SKM-1 (cell line): ENCODE results near the gene PHB1.
"Not testable (repeated sequence)": the region's sequence is repeated elsewhere in the genome, so short reads cannot be mapped to it uniquely, and the experiment has no call there.

Experiments
- DNase-seq: peaks from one replicate; lab custom pipeline; 2025; ENCODE audit not compliant: unreplicated experiment; lab: John Stamatoyannopoulos, UW

The PHB1 gene

DNA sequence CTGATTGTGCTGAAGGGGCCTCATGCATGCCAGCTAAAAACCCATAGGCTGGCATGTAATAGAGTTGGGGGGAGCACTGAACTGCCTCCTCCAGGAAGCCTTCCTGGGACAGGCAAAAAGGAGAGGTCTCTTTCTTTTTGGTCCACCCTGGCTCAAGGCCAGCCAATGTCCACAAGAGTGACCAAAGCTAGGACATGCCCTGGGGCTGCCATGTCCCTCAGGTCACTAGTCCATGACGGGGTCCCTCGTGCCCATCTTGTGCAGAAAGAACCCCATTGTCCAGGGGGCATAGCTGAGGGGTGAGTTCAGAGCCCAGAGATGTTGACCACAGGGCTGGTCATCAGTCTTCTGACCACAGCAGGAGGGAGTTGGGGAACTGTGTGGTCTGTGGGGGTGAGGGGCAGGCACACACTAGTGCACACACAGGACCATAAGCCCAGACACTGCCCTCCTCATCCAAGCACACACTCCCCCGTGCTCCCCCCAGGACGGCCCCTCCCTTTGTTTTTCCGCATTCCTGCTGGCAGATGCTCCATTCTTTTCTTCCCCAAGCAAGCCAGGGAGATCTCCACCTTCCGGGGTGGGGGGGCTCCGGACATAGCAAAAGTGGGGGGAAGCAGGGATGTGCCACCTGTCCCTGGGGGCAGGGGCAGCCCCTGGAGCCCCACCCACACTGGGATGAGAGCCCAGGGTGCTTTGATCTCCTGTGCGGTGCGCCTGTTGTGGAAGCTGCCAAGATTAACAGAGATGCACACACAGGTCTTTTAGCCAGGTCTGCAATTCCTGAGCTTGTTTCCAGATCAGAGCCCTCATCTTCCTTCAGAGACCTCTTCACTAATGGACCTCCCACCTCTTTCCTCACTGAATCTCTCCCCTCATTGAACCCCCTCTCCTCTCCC lies 25.2 kb upstream of the PHB1 start:
- DNase-seq: no peak

DNA sequence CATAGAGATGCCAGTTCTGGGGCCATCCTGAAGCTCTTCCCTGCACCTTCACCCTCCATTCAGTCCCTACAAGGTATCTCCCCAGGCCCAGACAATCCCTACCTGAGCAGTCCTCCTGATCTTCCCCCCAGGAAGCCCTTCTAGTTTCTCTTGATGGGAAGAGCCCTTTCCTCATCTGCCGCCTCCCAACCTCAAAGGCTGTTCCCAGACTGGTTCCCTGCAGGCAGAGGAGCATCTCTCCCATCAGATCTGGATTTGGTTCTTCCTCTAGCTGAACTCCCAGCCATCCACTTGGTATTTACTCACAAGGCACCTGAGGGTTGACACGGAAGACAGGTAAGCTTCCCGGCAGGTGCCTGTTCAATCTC lies 24.6 kb upstream of the PHB1 start:
- no peak for DNase-seq

DNA sequence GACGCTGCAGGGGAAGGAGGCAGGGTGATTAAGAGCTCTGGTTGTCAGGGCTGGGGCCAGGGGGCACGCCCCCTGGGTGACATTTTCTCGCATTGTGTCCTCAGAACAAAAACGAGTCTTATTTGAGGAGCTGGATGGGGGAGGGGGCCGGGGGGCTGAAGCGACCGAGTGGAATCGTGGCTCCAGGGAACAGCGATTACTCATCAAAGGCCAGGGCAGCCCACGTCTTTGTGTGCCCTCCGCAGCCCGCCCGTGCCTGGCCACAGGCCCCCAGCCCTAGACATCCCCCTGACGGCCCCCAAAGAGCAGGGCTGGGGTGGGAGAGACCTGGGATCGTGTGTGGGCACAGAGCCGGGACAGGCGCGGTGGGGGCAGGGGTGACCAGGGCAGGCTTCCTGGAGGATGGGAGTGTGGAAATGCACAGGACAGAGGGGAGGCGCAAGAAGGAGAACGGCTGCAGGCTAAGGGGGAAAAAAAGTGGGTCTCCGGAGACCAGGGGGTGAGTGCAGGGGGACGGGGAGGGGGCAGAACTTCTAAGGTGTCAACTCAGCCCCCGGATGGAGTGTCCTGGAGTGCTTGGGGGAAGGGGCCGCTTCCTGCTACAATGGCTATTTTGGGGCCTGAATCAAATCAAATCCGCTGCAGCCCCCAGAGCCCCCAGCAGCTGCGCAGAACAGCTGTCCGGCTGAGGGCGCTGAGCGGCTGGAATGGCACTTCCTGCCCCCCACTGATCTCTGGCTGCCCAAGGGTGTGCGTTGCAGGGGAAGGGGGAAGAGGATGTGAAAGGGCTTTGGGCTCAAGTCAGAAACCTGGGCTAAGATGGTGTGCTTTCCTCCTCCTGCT lies 24.0 kb upstream of the PHB1 start:
- no peak for DNase-seq

DNA sequence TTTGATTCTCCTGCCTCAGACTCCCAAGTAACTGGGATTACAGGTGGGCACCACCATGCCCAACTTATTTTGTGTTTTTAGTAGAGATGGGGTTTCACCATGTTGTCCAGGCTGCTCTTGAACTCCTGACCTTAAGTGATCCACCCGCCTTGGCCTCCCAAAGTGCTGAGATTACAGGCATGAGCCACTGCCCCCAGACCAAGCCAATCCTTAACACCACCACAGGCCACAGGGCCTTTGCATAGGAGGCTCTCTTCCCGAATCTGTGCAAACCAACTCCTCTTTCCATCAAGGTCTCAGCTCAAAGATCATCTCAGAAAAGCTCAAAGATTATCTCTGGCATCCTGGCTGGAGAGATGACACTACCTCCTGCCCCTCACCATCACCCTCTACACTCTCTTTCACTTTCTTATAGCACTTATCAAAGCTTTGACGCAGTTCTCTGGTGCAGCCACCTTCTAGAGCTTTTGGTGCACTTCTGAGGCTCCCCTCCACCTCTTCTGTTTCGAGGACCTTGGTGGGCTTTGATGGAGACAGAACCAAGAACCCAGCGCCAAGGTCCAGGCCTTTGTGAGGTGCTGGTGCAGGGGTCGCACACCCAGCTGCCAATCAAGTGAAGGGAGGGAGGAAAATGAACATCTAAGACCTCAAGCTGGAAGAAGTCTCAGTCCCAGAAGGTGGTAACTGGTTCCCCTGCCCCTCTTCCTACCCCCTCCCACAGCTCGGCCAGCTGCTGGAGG lies 23.2 kb upstream of the PHB1 start:
- DNase-seq: no peak

DNA sequence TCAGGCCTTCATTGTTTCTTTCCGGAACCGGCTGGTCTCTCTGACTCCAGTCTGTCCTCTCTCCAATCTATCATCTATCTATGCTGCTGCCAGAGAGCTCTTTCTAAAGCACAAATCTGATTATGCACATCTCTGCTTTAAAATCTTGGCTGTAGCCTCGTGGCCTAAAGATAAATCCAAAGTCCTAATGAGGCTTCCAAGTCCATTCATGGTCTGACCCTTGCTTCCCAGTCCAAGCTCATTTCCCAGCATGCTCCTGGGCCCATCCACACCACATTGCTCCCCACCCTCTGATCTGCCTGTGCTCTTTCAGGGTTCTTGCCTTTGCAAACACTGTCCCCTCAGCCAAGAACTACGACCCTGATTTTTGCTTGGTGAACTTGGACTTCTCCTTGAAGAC lies 21.5 kb upstream of the PHB1 start:
- DNase-seq: no peak

DNA sequence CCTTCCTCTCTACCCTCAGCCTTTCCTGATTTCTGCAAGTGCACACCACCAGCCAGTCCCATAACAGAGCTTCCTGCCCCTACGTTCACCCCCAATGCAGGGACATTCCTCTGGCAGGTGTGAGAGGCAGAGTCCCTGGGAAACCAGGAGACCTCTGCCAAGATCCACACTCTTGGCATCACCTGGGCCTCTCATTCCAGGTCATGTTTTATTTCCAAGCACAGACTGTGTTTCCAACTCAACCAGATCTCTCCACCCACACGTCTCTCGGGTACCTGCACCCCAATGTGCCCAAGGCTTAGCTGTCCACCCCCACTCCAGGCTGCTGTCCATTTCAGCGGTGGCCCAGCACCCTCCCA lies 21.0 kb upstream of the PHB1 start:
- no peak for DNase-seq

DNA sequence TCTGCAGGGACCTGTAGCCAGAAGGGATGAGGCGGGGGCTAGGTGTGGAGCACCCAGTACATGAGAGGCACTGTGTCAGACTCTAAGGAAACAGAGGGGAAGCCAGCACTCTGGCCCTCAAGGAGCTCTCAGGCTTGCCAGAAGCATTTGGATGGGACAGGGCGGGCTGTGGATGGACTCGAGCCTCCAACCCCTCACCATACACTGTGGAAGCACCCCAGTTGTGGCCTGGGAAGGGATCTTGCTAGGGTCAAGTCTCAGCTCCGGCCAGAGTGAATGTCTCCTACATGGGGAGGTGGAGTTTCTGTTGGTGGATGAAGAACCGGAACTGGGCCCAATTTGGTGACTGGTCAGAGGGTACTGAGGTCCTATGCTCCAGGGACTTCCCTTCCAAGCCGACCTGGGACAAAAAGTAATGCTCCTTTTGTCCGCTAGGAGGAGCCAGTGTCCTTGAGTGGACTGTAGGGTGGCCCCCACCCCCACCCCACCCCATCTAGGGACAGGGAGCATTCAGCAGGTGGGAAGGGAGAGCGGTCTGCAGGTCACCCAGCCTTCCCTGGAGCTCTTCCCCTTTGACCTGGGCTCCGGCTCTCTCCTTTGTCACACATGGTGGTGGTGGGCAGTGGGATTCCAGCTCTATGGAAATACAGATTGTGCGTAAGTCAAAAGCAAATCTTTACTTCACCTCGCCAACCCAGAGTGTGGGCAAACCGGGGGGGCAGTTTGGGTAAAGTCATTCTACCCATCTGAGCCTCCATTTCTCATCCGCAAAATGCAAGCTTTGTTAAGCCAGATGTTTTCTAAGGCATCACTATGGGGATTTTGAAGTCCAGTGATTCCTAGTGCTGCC lies 20.4 kb upstream of the PHB1 start:
- DNase-seq: peak; percentile 55

DNA sequence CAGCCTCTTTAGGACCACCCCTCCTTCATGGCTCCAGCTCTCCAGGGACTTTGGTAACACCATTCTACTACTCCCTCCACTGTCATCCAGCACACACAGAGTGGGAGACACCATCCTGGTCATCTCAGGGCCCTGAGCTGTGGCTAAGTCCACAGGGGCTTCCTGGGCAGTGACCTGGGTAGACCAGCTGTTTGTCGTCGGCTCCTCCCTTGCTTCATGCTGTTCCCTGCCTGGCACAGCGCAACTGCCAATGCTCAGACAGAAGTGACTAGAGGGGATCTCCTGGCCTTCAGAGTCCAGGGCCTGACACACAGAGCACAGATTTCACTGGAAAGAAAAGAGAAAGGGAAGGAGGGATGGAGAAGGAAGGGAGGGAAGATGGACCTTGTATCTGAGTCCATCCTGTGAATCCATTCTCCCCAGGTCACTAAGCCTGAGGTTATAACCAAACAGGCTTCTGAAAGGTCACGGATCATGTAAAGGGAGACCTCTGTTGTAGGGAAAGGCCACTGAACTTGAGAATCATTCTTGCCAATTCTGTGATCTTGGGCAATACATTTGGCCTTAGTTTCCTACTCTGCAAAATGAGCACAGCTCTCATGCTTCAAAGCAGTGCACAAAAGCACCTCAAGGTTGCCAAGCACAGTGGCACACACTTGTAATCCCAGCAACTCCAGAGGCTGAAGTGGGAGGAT lies 18.5 kb upstream of the PHB1 start:
- no peak for DNase-seq

DNA sequence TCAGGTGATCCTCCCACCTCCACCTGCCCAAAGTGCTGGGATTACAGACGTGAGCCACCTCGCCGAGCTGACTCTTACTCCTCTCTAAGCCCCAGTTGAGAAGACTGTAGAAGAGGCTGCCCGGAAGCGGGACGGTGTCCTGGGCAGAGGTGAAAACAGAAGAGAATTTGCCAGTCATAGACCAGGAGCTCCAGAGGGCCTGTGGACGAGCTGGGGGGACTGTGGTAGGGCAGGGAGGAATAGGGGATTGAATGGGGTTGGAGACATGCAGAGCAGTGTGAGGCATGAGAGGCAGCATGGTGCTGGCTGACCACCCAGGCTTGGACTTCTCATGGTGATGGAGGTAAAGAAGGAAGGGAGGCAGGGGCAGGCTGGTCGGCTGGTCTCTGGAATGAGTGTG lies 17.1 kb upstream of the PHB1 start:
- no peak for DNase-seq

DNA sequence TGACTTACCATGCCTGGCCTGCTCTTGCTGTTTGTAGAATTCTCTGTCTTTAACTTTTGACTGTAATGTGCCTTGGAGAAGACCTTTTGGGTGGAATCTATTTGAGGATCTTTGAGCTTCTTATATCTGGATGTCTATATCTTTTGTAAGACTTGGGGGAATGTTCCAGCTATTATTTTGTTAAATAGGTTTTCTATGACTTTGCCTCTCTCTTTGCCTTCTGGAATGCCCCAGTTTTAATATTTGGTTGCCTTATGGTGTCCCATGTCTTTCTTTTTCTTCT lies 10.3 kb upstream of the PHB1 start:
- no peak for DNase-seq

DNA sequence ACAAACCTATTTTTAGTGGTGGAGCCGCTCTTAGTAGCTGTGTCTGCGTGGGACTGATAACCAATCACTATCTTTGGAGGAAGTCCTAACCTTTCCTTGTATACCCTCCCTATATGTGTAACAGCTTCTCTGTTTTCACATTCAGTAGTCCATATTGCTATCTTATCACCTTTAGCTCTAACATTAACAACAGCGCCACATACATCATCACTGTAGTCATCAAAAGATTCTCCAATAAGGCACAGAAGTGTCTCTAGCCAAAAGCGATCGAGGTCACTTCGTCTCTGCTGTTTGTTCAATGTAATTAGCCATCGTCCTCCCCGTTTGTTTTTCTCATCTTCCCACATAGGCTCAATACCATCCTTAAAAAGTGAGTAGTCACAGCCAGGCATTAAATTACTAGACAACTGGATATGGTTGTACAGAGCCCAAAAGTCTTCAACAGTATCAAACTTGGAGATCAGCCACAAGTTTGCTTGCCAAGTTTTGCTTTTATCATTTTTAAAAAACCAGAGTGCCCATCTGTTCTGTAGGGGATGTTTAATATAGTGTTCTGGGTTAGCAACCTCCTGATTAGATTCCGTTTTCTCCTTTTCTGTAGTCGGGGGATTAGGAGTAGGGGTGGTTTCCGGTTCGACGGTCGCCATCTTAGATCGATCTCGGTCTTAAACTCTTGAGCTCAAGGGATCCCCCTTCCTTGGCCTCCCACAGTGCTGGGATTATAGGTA lies 9.8 kb upstream of the PHB1 start:
- DNase-seq: not testable (repeated sequence)

DNA sequence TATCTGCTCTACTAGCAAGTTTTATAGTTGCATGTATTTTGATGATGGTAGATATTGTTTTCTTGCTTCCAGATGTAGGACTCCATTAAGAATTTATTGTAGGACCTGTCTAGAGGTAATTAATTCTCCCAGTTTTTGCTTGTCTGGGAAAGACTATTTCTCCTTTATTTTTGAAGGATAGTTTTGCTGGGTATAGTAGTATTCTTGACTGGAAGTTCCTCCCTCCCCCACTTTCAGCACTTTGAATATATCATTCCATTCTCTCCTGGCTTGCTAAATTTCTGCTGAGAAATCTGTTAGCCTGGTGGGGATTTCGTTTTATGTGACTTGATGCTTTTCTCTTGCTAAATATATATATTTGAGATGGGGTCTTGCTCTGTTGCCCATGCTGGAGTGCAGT lies 8.0 kb upstream of the PHB1 start:
- DNase-seq: no peak

DNA sequence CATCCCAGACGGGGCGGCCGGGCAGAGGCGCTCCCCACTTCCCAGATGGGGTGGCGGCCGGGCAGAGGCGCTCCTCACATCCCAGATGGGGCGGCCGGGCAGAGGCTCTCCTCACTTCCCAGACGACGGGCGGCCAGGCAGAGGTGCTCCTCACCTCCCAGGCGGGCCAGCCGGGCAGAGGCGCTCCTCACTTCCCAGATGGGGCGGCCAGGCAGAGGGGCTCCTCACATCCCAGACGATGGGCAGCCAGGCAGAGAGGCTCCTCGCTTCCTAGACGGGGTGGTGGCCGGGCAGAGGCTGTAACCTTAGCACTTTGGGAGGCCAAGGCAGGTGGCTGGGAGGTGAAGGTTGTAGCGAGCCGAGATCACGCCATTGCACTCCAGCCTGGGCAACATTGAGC lies 5.1 kb upstream of the PHB1 start:
- not testable (repeated sequence) for DNase-seq

DNA sequence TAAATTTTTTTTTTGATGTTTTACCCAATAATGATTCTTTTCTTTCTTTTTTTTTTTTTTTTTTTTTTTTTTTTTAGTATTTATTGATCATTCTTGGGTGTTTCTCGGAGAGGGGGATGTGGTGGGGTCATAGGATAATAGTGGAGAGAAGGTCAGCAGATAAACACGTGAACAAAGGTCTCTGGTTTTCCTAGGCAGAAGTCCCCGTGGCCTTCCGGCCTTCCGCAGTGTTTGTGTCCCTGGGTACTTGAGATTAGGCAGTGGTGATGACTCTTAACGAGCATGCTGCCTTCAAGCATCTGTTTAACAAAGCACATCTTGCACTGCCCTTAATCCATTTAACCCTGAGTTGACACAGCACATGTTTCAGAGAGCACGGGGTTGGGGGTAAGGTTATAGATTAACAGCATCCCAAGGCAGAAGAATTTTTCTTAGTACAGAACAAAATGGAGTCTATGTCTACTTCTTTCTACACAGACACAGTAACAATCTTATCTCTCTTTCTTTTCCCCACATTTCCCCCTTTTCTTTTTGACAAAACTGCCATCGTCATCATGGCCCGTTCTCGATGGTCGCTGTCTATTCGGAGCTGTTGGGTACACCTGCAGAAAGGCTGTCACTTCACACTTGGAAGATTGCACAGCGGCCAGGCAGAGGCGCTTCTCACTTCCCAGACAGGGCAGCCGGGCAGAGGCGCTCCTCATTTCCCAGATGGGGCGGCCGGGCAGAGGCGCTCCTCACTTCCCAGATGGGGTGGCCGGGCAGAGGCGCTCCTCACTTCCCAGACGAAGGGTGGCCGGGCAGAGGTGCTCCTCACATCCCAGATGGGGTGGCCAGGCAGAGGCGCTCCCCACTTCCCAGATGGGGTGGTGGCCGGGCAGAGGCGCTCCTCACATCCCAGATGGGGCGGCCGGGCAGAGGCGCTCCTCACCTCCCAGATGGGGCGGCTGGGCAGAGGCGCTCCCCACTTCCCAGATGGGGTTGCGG lies 4.4 kb upstream of the PHB1 start:
- not testable (repeated sequence) for DNase-seq

DNA sequence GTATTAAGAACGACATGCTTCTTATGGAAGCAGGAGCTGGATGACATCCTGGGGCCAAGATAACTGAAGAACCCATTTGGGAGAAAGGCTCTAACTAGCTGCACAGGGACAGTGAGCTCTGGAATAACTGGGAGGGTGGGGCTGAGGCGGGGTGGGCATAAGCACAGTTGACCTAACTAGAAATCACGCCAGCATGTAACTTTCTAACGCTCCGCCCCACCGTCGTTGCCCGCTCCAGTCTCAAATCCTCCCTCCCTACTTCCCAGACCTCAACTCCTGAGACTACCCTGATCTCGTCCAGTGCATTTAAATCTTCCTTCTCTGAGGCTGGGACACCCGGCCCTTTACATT lies 436 bp downstream of the PHB1 start:
- no peak for DNase-seq

DNA sequence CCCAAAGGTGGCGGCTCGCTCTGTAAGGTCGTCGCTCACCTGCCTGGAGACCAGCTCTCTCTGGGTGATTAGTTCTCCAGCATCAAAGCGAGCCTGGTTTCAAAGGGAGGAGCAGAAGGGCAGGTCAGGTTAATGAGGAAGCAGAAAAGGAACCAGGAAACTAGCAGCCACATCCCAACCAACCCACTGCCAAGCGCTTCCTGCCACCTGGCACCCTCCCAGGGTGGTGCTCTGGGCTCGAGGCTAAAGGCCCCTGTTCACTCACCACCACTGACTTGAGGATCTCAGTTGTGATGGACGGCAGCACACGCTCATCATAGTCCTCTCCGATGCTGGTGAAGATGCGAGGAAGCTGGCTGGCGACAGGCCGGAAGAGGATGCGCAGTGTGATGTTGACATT lies 5.6 kb downstream of the PHB1 start:
- no peak for DNase-seq

DNA sequence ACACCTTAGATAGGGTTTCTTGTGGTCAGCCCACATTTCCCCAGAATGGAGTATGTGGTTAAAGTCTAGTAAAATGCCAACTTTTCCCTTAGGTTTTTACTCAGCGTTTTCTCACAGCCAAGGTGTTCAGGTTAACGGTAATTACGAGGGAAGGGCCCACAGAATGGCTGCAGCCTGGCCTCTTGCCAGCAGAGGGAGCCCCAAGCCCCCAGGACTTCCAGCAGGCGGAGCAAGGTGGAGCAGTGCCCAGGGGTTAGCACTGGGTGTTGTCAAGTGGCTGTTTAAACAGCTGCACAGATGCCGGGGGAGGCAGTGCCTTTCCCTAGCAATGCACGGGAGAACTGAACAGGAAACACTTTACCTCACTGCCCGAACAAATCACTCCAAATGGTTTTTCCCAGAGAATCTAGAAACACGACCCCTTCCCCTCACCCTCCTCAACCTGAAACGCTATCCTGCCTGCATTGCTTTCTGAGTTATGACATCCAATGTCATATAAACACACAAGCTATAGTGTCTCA lies 6.6 kb downstream of the PHB1 start:
- peak; percentile 42 for DNase-seq

DNA sequence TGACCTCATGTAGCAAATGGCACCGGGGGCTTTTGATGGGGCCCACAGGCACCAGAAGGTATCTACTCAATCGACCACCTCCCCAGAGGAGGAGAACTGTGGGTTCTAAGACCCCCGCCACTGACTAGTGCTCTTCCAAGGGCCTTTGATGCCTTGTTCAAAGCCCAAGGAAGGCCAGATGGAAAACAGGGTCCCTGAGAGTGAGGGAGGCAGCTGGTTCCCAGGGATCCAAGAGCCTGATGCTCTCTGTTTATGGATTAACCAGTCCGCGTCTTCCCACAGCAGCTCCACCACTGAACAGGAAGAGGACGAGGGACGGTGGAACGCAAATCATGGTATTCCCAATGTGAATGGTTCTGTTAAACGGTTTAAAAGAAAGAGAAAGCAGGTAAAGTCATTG lies 7.6 kb downstream of the PHB1 start:
- no peak for DNase-seq
